Thymus (tissue), 11 donors: Measurements from ENCODE around the gene SHROOM2. TPM values are rescaled to one million over a fixed set of nuclear protein-coding genes. Genes with fewer than 3 reads are reported as not detected.

Experiments used
- DNase-seq, 9 donors: peaks; one replicate each; pipeline ENCODE4 v3.0.0-alpha.2; 2013; ENCODE audit warnings: low spot score in 9 of 9, low read depth in 6 of 9, missing footprints in 1 of 9
- H3K27ac ChIP-seq, 2 donors: one replicate each; pipeline ENCODE4 v1.5.1; 2013; ENCODE audit warnings: control low read depth in 1 of 2, low read depth in 1 of 2, low read length in 1 of 2, mild to moderate bottlenecking in 1 of 2, moderate library complexity in 1 of 2
- H3K27me3 ChIP-seq, 2 donors: one replicate each; pipeline ENCODE4 v1.5.1; 2013; ENCODE audit warnings: low read length in 1 of 2; ENCODE audit not compliant: control insufficient read depth in 2 of 2, insufficient read depth in 1 of 2
- H3K36me3 ChIP-seq, 2 donors: one replicate each; pipeline ENCODE4 v1.5.1; 2013; ENCODE audit warnings: low read length in 1 of 2, mild to moderate bottlenecking in 1 of 2, moderate library complexity in 1 of 2; ENCODE audit not compliant: control insufficient read depth in 2 of 2, insufficient read depth in 2 of 2
- H3K4me1 ChIP-seq, 2 donors: one replicate each; pipeline ENCODE4 v1.5.1; 2013; ENCODE audit warnings: low read length in 2 of 2; ENCODE audit not compliant: control insufficient read depth in 2 of 2, insufficient read depth in 2 of 2
- H3K4me3 ChIP-seq, 2 donors: one replicate each; pipeline ENCODE4 v1.5.1; 2013; ENCODE audit warnings: low read length in 2 of 2, control low read depth in 1 of 2, mild to moderate bottlenecking in 1 of 2
- H3K9me3 ChIP-seq, 2 donors: one replicate each; pipeline ENCODE4 v1.5.1; 2013; ENCODE audit warnings: low read length in 1 of 2, mild to moderate bottlenecking in 1 of 2; ENCODE audit not compliant: control insufficient read depth in 2 of 2, insufficient read depth in 1 of 2
- WGBS: extraction: QIAGEN DNeasy Blood & Tissue Kit; methylation state at CpG from one replicate; pipeline ENCODE4 v1.1.7; 2013; 5-methylcytosine and 5-hydroxymethylcytosine counted together
- polyA plus RNA-seq: library from polyadenylated mRNA; stranded (reverse); fragments of 200-250 nt; gene quantifications from one replicate; pipeline ENCODE4 v1.2.3, GENCODE V29; 2013
- total RNA-seq: library from RNA; stranded (reverse); fragments of 120-200 nt; gene quantifications from one replicate; pipeline ENCODE4 v1.2.4, GENCODE V29; 2013
- donor health status: healthy.

The SHROOM2 gene
- total and polyA plus RNA-seq, 2 donors = 2.3 to 4.6 TPM

DNA sequence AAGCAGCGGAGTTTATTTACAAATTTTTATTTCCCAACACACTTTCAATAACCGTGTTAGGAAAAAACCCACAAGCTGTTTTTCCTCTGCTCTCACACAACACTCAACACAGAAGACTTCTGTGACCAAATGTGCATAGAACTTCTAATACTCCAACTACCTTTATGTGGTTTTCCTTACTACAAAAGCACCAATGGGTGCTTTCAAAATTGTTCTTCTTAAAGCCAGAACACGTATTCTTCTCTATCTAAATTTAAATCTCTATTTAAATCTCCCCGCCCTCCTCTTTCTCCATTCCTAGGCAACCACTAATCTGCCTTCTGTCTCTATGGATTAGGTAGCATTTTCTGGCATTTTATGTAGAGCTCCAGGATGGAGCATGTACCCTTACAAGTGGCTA is 90.0 kb downstream of the SHROOM2 start:
- H3K27ac ChIP-seq = no peak overlapping the region
- WGBS = 21% methylated on average over 4 of the region's 4 CpGs

GRCh38 chrX:9878146-9878820 is 92.1 kb downstream of the SHROOM2 start:
- Histone ChIP-seq H3K4me3 (no peak overlapping the region), H3K27me3 (peaks cover 0 to 16% of the 10 kb centered on the region in 2 donors), H3K4me1 (peaks cover 0 to 24% of the 10 kb centered on the region in 2 donors), H3K27ac (no peak overlapping the region), H3K36me3 (no peaks in the 10 kb centered on the region), H3K9me3 (no peaks in the 10 kb centered on the region)
- 81% methylated on average over 12 of the region's 12 CpGs for WGBS
- no peak for DNase-seq

More for the DNA sequence above, 90.0 kb downstream of the SHROOM2 start:
- Histone ChIP-seq H3K4me3 (no peak overlapping the region), H3K9me3 (no peaks in the 10 kb centered on the region), H3K36me3 (no peaks in the 10 kb centered on the region), H3K27me3 (peaks cover 0 to 11% of the 10 kb centered on the region in 2 donors), H3K4me1 (peaks cover 0 to 20% of the 10 kb centered on the region in 2 donors)
- peak in 3 of 9 donors; percentile 19 to 57 (median 23) for DNase-seq

DNA sequence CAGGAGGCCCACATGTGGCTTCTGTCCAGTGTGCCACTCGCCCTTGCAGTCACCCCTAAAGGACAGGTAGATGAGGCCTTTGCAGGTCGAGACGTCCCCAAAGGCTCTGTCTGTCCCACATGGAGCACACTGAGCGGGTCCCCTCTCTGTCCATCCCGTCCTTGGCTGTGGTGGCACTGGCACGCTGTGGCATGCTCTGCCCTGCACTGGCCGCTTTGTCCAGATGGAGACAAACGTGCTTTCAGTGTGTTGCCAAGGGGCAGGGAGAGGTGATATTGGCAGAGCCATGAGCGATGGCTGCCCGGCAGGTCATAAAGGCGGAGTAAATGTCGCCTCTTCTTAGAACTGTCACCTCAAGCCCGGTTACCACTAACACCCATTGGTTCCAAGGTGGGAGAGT is 94.0 kb downstream of the SHROOM2 start:
- H3K4me3 ChIP-seq = no peak overlapping the region
- WGBS = 94% methylated on average over 13 of the region's 13 CpGs
- no peak for DNase-seq
- peaks cover 0 to 16% of the 10 kb centered on the region in 2 donors for H3K27me3 ChIP-seq
- H3K9me3 ChIP-seq = no peaks in the 10 kb centered on the region
- no peaks in the 10 kb centered on the region for H3K36me3 ChIP-seq
- H3K27ac ChIP-seq = no peak overlapping the region
- H3K4me1 ChIP-seq = peaks cover 0 to 29% of the 10 kb centered on the region in 2 donors

- no peak for DNase-seq
- Histone ChIP-seq H3K4me3 (no peak overlapping the region), H3K27ac (no peak overlapping the region), H3K36me3 (no peaks in the 10 kb centered on the region), H3K4me1 (peaks cover 0 to 25% of the 10 kb centered on the region in 2 donors), H3K27me3 (peaks cover 0 to 16% of the 10 kb centered on the region in 2 donors), H3K9me3 (no peaks in the 10 kb centered on the region)
- 93% methylated on average over 7 of the region's 7 CpGs for WGBS
These were observed 94.6 kb downstream of the SHROOM2 start for GRCh38 chrX:9880870-9881269.

GRCh38 chrX:9882669-9883446 is 96.6 kb downstream of the SHROOM2 start:
- 76% methylated on average over 15 of the region's 15 CpGs for WGBS
- Histone ChIP-seq H3K9me3 (no peaks in the 10 kb centered on the region), H3K27me3 (peaks cover 0 to 9% of the 10 kb centered on the region in 2 donors), H3K36me3 (no peaks in the 10 kb centered on the region), H3K27ac (no peak overlapping the region), H3K4me3 (no peak overlapping the region), H3K4me1 (peaks cover 0 to 14% of the 10 kb centered on the region in 2 donors)
- peak in 1 of 9 donors; percentile 28 for DNase-seq

DNA sequence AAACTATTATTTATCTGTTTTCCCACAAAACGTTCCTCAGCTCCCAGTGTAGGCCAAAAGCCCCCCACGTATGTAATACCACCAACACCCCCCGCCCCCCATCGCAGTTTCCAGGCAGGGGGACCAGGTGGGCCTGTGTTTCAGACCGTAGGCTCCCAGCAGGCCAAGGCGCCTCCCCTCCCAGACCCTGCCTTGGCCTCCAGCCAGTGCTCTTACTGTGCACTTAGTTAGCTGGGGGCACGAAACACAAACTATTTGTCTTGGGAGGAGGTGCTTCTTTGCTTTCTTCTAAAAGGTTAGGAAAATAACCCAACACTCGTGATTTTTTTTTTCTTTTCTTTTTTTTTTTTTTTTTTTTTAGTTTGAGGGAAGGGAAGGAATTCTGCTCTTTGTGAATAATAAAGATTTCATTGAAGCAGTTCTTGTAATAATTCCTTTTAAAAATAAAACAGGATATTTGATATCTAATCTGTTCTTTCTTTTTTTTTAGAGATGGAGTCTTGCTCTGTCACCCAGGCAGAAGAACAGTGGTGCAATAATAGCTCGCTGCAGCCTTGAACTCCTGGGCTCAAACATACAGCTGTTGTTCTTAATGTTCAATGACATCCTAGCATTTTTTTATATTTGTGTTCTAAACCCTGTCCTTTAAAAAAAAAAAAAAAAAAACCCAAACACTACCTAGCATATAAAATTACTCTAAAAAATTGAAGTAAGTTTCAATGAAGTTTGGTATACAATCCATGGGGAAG is 98.0 kb downstream of the SHROOM2 start:
- Histone ChIP-seq H3K27me3 (peaks cover 0 to 7% of the 10 kb centered on the region in 2 donors), H3K27ac (no peak overlapping the region), H3K9me3 (no peaks in the 10 kb centered on the region), H3K4me1 (peaks cover 0 to 11% of the 10 kb centered on the region in 2 donors), H3K4me3 (no peak overlapping the region), H3K36me3 (no peaks in the 10 kb centered on the region)
- no peak for DNase-seq
- 89% methylated on average over 9 of the region's 9 CpGs for WGBS

DNA sequence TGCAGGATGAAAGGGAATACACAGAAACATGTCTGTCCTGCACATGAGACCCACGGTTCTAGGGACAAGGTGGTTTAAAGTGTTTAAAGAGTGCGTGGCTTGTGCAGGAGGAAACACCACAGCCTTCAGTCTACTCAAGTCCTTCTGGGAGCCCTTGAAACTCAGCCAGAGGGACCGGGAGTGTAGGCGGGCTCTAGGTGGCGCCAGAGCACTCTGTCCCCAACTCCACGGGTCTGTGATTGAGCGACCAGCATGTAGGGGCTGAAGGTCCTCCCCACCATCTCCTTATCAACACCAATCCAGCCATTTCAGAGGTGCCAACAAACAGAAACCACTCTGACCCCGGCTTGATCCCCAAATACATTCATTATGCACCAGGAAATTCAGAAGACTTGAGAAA is 98.9 kb downstream of the SHROOM2 start:
- H3K4me1 ChIP-seq = peaks cover 0 to 11% of the 10 kb centered on the region in 2 donors
- H3K27ac ChIP-seq = no peak overlapping the region
- peak in 4 of 9 donors; percentile 50 to 75 (median 60) for DNase-seq
- peaks cover 0 to 7% of the 10 kb centered on the region in 2 donors for H3K27me3 ChIP-seq
- H3K9me3 ChIP-seq = no peaks in the 10 kb centered on the region
- H3K36me3 ChIP-seq = no peaks in the 10 kb centered on the region
- no peak overlapping the region for H3K4me3 ChIP-seq
- WGBS = 5% methylated on average over 8 of the region's 8 CpGs

GRCh38 chrX:9887659-9888297 is 101.5 kb downstream of the SHROOM2 start:
- DNase-seq = no peak

More at GRCh38 chrX:9887659-9888297, 101.5 kb downstream of the SHROOM2 start:
- H3K36me3 ChIP-seq = no peaks in the 10 kb centered on the region
- H3K4me1 ChIP-seq = peaks cover 0 to 11% of the 10 kb centered on the region in 2 donors
- peaks cover 0 to 4% of the 10 kb centered on the region in 2 donors for H3K27me3 ChIP-seq
- no peak overlapping the region for H3K27ac ChIP-seq
- no peaks in the 10 kb centered on the region for H3K9me3 ChIP-seq
- no peak overlapping the region for H3K4me3 ChIP-seq
- 88% methylated on average over 11 of the region's 11 CpGs for WGBS
